GM06990 (cell line): ENCODE data around the gene MRPS18A.

ENCODE experiments used
- DNase-seq: peaks from one replicate; pipeline ENCODE4 v3.0.0-alpha.2; 2011; ENCODE audit not compliant: insufficient read length; ENCODE audit errors: extremely low read depth
- H3K27me3 ChIP-seq: replicated peaks from 2 replicates; pipeline ENCODE4 v1.6.0; 2011; ENCODE audit warnings: low read length; ENCODE audit not compliant: control insufficient read depth, insufficient read depth
- H3K36me3 ChIP-seq: 2 replicates; pipeline ENCODE4 v1.5.1; 2011; ENCODE audit warnings: low read length; ENCODE audit not compliant: control insufficient read depth, insufficient read depth
- H3K4me3 ChIP-seq: replicated peaks from 2 replicates; pipeline ENCODE4 v1.5.1; 2011; ENCODE audit warnings: low read depth, mild to moderate bottlenecking, control low read depth, low read length
- TF ChIP-seq, protein P1 (sequence below): IDR thresholded peaks from 2 replicates; pipeline ENCODE4 v1.5.1; 2011; ENCODE audit warnings: low read length, control low read depth, mild to moderate bottlenecking, inconsistent platforms; ENCODE audit not compliant: insufficient read depth, poor library complexity, severe bottlenecking

MRPS18A gene

DNA sequence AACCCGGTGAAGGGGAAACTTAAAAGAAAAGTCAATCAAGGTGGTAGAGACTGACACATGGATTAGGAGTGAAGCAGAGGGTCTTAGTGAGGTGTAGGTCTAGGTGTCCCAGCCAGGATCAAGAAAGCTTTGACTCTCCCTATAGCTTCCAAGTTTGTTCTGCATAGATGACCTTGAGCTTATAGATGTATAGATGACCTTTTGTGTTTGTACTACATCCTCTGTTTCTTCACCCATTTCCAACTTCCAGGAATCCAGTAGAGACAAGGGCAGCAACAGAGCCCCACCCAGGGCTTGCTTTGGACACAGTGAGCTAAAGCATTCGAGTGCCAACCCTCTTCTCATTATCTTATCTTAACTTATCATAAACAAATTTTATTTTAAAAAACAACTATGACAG is 1.8 kb upstream of the MRPS18A start:
- TF ChIP-seq, protein P1, sequence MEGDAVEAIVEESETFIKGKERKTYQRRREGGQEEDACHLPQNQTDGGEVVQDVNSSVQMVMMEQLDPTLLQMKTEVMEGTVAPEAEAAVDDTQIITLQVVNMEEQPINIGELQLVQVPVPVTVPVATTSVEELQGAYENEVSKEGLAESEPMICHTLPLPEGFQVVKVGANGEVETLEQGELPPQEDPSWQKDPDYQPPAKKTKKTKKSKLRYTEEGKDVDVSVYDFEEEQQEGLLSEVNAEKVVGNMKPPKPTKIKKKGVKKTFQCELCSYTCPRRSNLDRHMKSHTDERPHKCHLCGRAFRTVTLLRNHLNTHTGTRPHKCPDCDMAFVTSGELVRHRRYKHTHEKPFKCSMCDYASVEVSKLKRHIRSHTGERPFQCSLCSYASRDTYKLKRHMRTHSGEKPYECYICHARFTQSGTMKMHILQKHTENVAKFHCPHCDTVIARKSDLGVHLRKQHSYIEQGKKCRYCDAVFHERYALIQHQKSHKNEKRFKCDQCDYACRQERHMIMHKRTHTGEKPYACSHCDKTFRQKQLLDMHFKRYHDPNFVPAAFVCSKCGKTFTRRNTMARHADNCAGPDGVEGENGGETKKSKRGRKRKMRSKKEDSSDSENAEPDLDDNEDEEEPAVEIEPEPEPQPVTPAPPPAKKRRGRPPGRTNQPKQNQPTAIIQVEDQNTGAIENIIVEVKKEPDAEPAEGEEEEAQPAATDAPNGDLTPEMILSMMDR: no peak
- Histone ChIP-seq H3K27me3 (no peaks in the 10 kb centered on the region), H3K4me3 (no peak overlapping the region), H3K36me3 (no peaks in the 10 kb centered on the region; the same call in 1 of the 2 replicates)
- DNase-seq: no peak

DNA sequence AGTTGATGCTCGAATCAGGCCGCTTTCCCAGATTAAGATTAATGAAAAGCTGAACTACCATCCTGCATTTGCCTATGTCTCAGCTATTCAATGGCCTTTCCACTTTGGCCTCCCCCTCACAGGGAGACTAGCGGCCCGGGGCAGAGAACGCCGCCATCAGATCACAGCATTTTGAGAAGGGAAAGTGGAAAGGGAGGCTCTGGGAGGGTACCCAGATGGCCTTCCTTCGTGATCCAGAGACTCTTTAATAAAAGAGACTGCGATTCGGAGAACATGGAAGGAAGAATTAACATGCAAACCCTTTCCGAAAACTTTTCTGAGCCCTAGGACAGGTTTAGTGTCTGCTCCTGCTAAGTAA is 533 bp downstream of the MRPS18A start:
- Histone ChIP-seq H3K27me3 (no peaks in the 10 kb centered on the region), H3K4me3 (peak overlapping the region; percentile 98), H3K36me3 (peaks cover 6% of the 10 kb centered on the region)
- DNase-seq: no peak
- TF ChIP-seq, protein P1: no peak

DNA sequence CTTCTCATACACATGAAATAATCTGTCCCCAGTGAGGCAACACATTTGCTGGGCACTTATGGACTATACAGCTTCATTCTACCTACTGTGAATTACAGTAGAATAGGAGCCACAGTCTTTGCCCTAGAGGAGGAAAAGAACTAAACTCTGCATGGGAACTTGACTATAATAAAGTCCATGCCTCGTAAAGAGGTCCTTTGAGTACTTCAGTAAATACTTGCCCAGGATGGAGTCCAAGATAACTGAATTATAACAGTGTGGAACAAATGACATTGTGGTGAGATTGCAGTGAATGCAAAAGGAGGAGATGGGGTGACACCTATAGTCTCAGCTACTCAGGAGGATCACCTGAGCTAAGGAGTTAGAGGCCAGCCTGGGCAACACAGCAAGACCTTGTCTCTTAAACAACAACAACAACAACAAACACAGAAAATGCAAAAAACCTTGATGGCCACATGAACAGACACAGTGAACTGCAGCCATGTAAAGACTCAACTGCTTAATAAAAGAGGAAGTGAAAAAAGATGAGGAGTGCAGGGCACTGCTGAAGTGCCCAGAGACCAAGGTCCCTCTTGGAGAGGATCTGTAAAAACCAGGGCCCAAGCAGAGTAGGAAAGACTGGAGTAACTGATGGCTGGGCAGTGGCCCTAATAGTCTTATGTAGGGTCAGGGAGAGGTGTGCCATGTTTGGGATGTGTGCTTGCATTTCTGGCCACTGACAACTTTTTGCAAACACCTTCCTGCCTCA is 3.7 kb downstream of the MRPS18A start:
- H3K4me3 ChIP-seq: no peak overlapping the region
- peaks cover 17% of the 10 kb centered on the region for H3K36me3 ChIP-seq
- TF ChIP-seq, protein P1: no peak
- DNase-seq: no peak
- no peaks in the 10 kb centered on the region for H3K27me3 ChIP-seq

DNA sequence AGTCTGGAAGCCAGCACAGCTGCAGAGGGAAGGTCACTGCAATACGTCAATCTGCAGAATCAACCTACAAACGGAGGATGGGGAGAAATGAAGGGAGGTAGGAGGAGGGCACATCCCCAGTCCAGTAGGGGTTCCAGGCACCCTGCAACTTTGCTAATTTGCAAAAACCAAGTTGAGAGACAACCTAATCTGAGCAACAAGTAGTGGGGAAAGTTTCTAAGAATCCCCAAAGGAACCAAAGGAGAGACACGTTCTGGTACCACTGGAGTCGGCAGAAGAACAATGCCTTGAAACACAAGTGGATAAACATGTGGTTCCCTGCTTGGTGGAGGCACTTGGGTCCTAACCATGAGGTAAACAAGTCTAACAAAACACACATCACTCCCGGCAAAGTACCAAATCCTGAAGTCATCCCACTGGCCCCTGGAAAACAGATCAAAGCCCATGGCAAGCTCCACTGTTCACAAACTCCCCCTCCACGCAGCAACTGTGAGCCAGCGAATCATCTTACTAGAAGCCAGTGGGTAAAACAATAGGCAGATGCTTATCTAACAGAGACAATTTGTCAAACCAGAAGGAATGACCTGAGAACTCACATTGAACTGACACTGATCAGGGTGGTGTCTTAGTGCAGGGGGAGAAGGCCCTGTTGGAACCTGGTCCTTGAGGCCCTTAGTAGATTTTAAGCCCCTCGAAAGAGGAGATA is 4.7 kb downstream of the MRPS18A start:
- no peaks in the 10 kb centered on the region for H3K27me3 ChIP-seq
- TF ChIP-seq, protein P1: no peak
- H3K4me3 ChIP-seq: no peak overlapping the region
- no peak for DNase-seq
- peaks cover 24% of the 10 kb centered on the region for H3K36me3 ChIP-seq

DNA sequence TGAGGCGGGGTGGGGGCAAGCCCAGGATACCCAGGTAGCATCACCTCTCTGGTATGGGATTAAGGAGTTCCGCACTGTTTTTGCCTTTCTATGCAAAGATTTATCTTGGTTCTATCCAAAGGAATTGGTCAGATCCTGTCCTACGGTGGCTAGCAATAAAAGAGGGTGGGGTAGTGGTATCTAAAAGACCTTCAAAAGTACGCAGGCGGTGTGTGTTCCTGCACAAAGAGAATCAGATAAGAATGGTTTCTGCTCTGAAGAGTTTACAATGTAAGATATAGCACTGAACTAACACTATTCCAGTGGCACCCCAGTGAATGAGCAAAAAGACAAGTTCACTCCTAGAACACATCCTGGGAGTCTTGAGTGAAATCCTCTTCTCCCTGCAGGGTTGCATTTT is 6.3 kb downstream of the MRPS18A start:
- no peak overlapping the region for H3K4me3 ChIP-seq
- H3K36me3 ChIP-seq: peaks cover 32% of the 10 kb centered on the region
- H3K27me3 ChIP-seq: no peaks in the 10 kb centered on the region
- TF ChIP-seq, protein P1: no peak
- no peak for DNase-seq
